T-helper 2 cell (primary cell): ENCODE results near the gene C1orf159.

Experiments
- DNase-seq, 5 experiments: peaks; one replicate each; pipeline versions ENCODE4 v3.0.0 to v3.0.0-alpha.2; 2012 to 2022

Gene C1orf159

GRCh38 chr1:1132042-1132950 lies 16.4 kb upstream of the C1orf159 start:
- no peak for DNase-seq

- DNase-seq, result no peak
These were observed 14.6 kb upstream of the C1orf159 start for GRCh38 chr1:1130206-1131120.

- no peak for DNase-seq
These were observed 13.5 kb upstream of the C1orf159 start for GRCh38 chr1:1129381-1129821.

- DNase-seq, result no peak
These were observed 12.7 kb upstream of the C1orf159 start for GRCh38 chr1:1128454-1129139.

GRCh38 chr1:1127551-1128451 lies 11.9 kb upstream of the C1orf159 start:
- DNase-seq, result no peak

- no peak for DNase-seq
These were observed 10.1 kb upstream of the C1orf159 start for GRCh38 chr1:1125945-1126344.

- DNase-seq, result no peak
These were observed 9.1 kb upstream of the C1orf159 start for GRCh38 chr1:1124786-1125642.

GRCh38 chr1:1124508-1124785 lies 8.6 kb upstream of the C1orf159 start:
- no peak for DNase-seq

- DNase-seq, result peak in 1 of 5 experiments; percentile 48
These were observed 8.0 kb upstream of the C1orf159 start for GRCh38 chr1:1123581-1124507.

- DNase-seq, result no peak
These were observed 7.1 kb upstream of the C1orf159 start for GRCh38 chr1:1122981-1123480.

- peak; percentile 68 to 79 (median 74) for DNase-seq
These were observed 6.4 kb upstream of the C1orf159 start for GRCh38 chr1:1122078-1122811.

GRCh38 chr1:1121611-1122077 lies 5.8 kb upstream of the C1orf159 start:
- no peak for DNase-seq

- DNase-seq, result no peak
These were observed 5.1 kb upstream of the C1orf159 start for GRCh38 chr1:1120866-1121591.

GRCh38 chr1:1120096-1120495 lies 4.2 kb upstream of the C1orf159 start:
- no peak for DNase-seq

GRCh38 chr1:1119272-1119890 lies 3.5 kb upstream of the C1orf159 start:
- DNase-seq, result no peak

- DNase-seq, result no peak
These were observed 3.0 kb upstream of the C1orf159 start for GRCh38 chr1:1118876-1119220.

- no peak for DNase-seq
These were observed 2.4 kb upstream of the C1orf159 start for GRCh38 chr1:1118011-1118875.
